ENCODE measurements around the gene TMEM209. TPM values are rescaled to one million over a fixed set of nuclear protein-coding genes. Genes with fewer than 3 reads are reported as not detected.

Gene TMEM209
- total RNA-seq, 2 donors from 2014 or later, result 11.9 to 21.5 TPM

GRCh38 chr7:130182990-130183389 is 22.2 kb downstream of the TMEM209 start:
- intact Hi-C loops (cut with DNase I), result no loop called here
- Histone ChIP-seq H3K4me3 (no peak overlapping the region), H3K27ac (no peak overlapping the region), H3K27me3 (replicated peaks; ENCODE audit: insufficient read depth) (no peaks in the 10 kb centered on the region), H3K36me3 (peaks cover 0 to 3% of the 10 kb centered on the region in 2 donors), H3K4me1 (replicated peaks) (no peaks in the 10 kb centered on the region), H3K9me3 (no peaks in the 10 kb centered on the region)
- TF ChIP-seq POLR2A (IDR thresholded peaks at IDR 0.05), result no peak
- TF ChIP-seq POLR2AphosphoS5 (IDR thresholded peaks at IDR 0.05), result no peak
- no peak for TF ChIP-seq CTCF (IDR thresholded peaks at IDR 0.05)
- WGBS, result 67% methylated on average over 2 of the region's 2 CpGs
- no peak for DNase-seq (ENCODE audit: low spot score)

GRCh38 chr7:130181263-130181605 is 24.0 kb downstream of the TMEM209 start:
- TF ChIP-seq POLR2AphosphoS5 (IDR thresholded peaks at IDR 0.05) (no peak), POLR2A (IDR thresholded peaks at IDR 0.05) (no peak), CTCF (IDR thresholded peaks at IDR 0.05) (no peak)
- whole genome bisulfite sequencing, result 96% methylated on average over 2 of the region's 2 CpGs
- no peaks in the 10 kb centered on the region for H3K9me3 ChIP-seq
- no peak overlapping the region for H3K4me3 ChIP-seq
- peaks cover 0 to 3% of the 10 kb centered on the region in 2 donors for H3K36me3 ChIP-seq
- no peak overlapping the region for H3K27ac ChIP-seq
- DNase-seq (ENCODE audit: low spot score), result no peak
- no peaks in the 10 kb centered on the region for H3K4me1 ChIP-seq (replicated peaks)
- no peaks in the 10 kb centered on the region for H3K27me3 ChIP-seq (replicated peaks; ENCODE audit: insufficient read depth)
- intact Hi-C loops (cut with DNase I), result no loop called here

GRCh38 chr7:130180571-130181262 is 24.5 kb downstream of the TMEM209 start:
- no peak overlapping the region for H3K27ac ChIP-seq
- H3K27me3 ChIP-seq (replicated peaks; ENCODE audit: insufficient read depth), result no peaks in the 10 kb centered on the region
- WGBS, result 93% methylated on average over 9 of the region's 9 CpGs
- intact Hi-C loops (cut with DNase I), result no loop called here
- no peaks in the 10 kb centered on the region for H3K9me3 ChIP-seq
- H3K4me1 ChIP-seq (replicated peaks), result no peaks in the 10 kb centered on the region
- no peak for DNase-seq (ENCODE audit: low spot score)
- TF ChIP-seq POLR2A (IDR thresholded peaks at IDR 0.05) (no peak), CTCF (IDR thresholded peaks at IDR 0.05) (no peak), POLR2AphosphoS5 (IDR thresholded peaks at IDR 0.05) (no peak)
- peaks cover 0 to 3% of the 10 kb centered on the region in 2 donors for H3K36me3 ChIP-seq
- no peak overlapping the region for H3K4me3 ChIP-seq

GRCh38 chr7:130179631-130180030 is 25.6 kb downstream of the TMEM209 start:
- Histone ChIP-seq H3K27ac (no peak overlapping the region), H3K9me3 (no peaks in the 10 kb centered on the region), H3K36me3 (peaks cover 0 to 3% of the 10 kb centered on the region in 2 donors), H3K27me3 (replicated peaks; ENCODE audit: insufficient read depth) (no peaks in the 10 kb centered on the region), H3K4me3 (no peak overlapping the region), H3K4me1 (replicated peaks) (no peaks in the 10 kb centered on the region)
- no peak for DNase-seq (ENCODE audit: low spot score)
- 98% methylated on average over 2 of the region's 2 CpGs for WGBS
- intact Hi-C loops (cut with DNase I), result no loop called here
- no peak for TF ChIP-seq POLR2AphosphoS5 (IDR thresholded peaks at IDR 0.05)
- no peak for TF ChIP-seq CTCF (IDR thresholded peaks at IDR 0.05)
- no peak for TF ChIP-seq POLR2A (IDR thresholded peaks at IDR 0.05)

- intact Hi-C loops (cut with DNase I), result no loop called here
- H3K36me3 ChIP-seq, result peaks cover 0 to under 1% of the 10 kb centered on the region in 2 donors
Measured at GRCh38 chr7:130178251-130178650, 27.0 kb downstream of the TMEM209 start.

More at GRCh38 chr7:130178251-130178650, 27.0 kb downstream of the TMEM209 start:
- H3K4me1 ChIP-seq (replicated peaks), result no peaks in the 10 kb centered on the region
- no peak for DNase-seq (ENCODE audit: low spot score)
- WGBS, result 91% methylated on average over 4 of the region's 4 CpGs
- no peaks in the 10 kb centered on the region for H3K9me3 ChIP-seq
- TF ChIP-seq POLR2AphosphoS5 (IDR thresholded peaks at IDR 0.05) (no peak), CTCF (IDR thresholded peaks at IDR 0.05) (no peak), POLR2A (IDR thresholded peaks at IDR 0.05) (no peak)
- H3K27me3 ChIP-seq (replicated peaks; ENCODE audit: insufficient read depth), result no peaks in the 10 kb centered on the region
- H3K4me3 ChIP-seq, result no peak overlapping the region
- H3K27ac ChIP-seq, result no peak overlapping the region

All from prostate gland (tissue), 2 donors.